Measurements from ENCODE around the gene P2RX6.
"Not testable (repeated sequence)": the region's sequence is repeated elsewhere in the genome, so short reads cannot be mapped to it uniquely, and the experiment has no call there.

P2RX6 gene

GRCh38 chr22:21047730-21048129 is 32.8 kb downstream of the P2RX6 start:
- no peak for DNase-seq (ENCODE audit: low spot score)
- TF ChIP-seq CTCF (IDR thresholded peaks at IDR 0.05; ENCODE audit: borderline replicate concordance, control extremely low read depth, extremely low read depth, insufficient read depth, missing control alignments): no peak
- in situ Hi-C loops (cut with MboI; ENCODE audit: low sequenced_read_pairs, unreplicated experiment): no loop called here

GRCh38 chr22:21048448-21048847 is 33.5 kb downstream of the P2RX6 start:
- DNase-seq (ENCODE audit: low spot score); in situ Hi-C loops (cut with MboI; ENCODE audit: low sequenced_read_pairs, unreplicated experiment): not testable (repeated sequence)

DNA sequence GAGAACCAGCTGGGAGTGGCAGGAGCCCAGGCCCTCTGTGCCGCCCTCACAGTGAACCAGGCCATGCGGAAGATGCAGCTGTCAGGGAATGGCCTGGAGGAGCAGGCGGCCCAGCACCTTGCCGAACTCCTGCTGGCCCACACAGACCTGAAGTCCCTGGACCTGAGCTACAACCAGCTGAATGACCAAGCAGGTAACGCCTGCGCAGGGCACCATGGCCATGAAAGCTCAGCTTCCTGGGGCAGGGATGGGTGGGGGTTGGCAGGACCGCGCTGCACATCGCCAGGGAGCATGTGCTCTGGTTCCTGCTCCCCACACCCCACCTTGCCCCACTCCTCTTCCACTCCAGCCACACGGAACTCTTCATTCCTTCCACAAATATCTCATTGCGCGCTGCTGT is 34.0 kb downstream of the P2RX6 start:
- DNase-seq (ENCODE audit: low spot score); in situ Hi-C loops (cut with MboI; ENCODE audit: low sequenced_read_pairs, unreplicated experiment): not testable (repeated sequence)

DNA sequence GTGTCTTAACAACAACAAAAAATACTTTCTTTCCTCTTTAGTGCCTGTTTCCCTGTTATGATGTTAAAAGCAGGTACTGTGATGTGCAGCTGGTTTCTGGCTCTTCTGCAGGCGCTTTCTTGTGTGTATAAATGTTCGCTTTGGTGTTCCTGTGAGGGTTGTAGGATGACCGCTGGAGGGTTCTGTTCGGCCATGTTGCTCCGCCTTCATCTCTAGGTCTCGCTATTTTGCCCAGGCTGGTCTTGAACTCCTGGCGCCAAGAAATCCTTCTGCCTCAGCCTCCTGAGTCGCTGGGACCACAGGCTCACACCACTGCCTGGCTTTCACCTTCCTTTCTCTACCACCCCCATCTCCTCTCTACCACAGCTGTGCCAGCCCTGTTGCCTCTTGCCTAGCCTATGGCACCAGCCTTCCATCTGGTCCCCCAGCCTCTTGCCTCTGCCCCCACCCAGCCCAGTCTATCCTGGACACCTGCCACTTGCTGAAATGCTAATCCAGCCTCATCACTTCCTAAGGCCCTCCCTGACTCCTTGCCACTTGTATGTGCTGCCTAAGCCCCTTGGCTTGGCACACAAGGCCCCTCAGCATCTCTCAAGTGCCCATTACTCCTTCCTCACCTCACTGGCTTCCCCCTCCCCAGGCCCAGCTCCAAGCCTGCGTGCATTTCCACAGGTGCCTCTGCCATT is 36.3 kb downstream of the P2RX6 start:
- in situ Hi-C loops (cut with MboI; ENCODE audit: low sequenced_read_pairs, unreplicated experiment): no loop called here
- no peak for TF ChIP-seq CTCF (IDR thresholded peaks at IDR 0.05; ENCODE audit: borderline replicate concordance, control extremely low read depth, extremely low read depth, insufficient read depth, missing control alignments)
- DNase-seq (ENCODE audit: low spot score): peak; percentile 18

GRCh38 chr22:21051831-21052400 is 37.0 kb downstream of the P2RX6 start:
- TF ChIP-seq CTCF (IDR thresholded peaks at IDR 0.05; ENCODE audit: borderline replicate concordance, control extremely low read depth, extremely low read depth, insufficient read depth, missing control alignments): no peak
- no peak for DNase-seq (ENCODE audit: low spot score)
- in situ Hi-C loops (cut with MboI; ENCODE audit: low sequenced_read_pairs, unreplicated experiment): no loop called here

DNA sequence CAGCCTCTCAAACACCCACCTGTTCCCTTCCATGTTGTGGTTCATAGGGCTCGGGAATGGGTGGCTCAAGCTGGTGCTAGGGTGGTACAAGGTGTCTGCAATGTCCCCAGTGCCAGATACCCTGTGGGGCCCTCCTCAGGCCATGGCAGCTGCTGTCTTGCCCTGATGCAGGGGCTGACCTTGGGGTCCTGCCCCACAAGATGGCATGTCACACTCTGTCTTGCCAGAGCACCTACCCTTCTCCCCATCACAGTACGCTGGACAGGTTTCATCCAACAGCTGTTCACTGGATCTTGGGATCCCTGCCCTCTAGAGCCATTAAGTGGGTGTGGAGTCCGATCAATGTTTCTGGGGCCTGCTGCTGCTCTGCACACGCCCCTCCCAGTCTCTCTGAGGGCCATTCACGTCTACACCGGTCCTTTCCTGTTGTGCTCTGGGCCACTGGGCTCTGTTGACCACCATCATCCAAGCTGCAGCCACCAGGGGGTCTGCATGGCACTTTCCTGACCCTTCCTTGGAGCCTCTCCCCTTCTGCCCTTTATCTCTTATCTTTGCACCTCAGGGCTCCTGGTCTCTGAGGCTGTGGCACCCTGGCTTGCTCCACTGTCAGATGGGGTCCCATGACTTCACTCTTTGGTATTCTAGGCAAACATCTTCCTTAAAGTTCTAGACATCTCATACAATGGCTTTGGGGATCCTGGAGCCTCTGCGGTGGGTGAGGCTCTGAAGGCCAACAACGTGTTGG is 37.9 kb downstream of the P2RX6 start:
- DNase-seq (ENCODE audit: low spot score): no peak
- TF ChIP-seq CTCF (IDR thresholded peaks at IDR 0.05; ENCODE audit: borderline replicate concordance, control extremely low read depth, extremely low read depth, insufficient read depth, missing control alignments): no peak

GRCh38 chr22:21054046-21054713 is 39.2 kb downstream of the P2RX6 start:
- in situ Hi-C loops (cut with MboI; ENCODE audit: low sequenced_read_pairs, unreplicated experiment): no loop called here

More for the DNA sequence above, 37.9 kb downstream of the P2RX6 start:
- in situ Hi-C loops (cut with MboI; ENCODE audit: low sequenced_read_pairs, unreplicated experiment): no loop called here

More at GRCh38 chr22:21054046-21054713, 39.2 kb downstream of the P2RX6 start:
- DNase-seq (ENCODE audit: low spot score): no peak
- TF ChIP-seq CTCF (IDR thresholded peaks at IDR 0.05; ENCODE audit: borderline replicate concordance, control extremely low read depth, extremely low read depth, insufficient read depth, missing control alignments): no peak
